HCT116 (cell line): Measurements from ENCODE around the gene SLC25A12. TPM values are rescaled to one million over a fixed set of nuclear protein-coding genes. Genes with fewer than 3 reads are reported as not detected.

ENCODE experiments used
- ATAC-seq: fragments of 200-7000 bp; cut with Tn5 transposase; 2 replicates; pipeline ENCODE4 v1.9.1; 2020; ENCODE audit warnings: mild to moderate bottlenecking, moderate library complexity
- BruUV-seq: library from RNA; stranded (reverse); fragments of 400-500 nt; replicated peaks from 2 replicates; lab custom pipeline; 2021; lab: Mats Ljungman, UMichigan
- CTCF ChIA-PET: fragments of 300-600 bp; sonication (Branson Sonifier 250); formaldehyde crosslinking; loops from one replicate; lab custom pipeline; 2021; ENCODE audit warnings: antibody characterized with exemption; lab: Charles Lee
- POLR2A ChIA-PET: fragments of 300-600, 350-600 bp; sonication (Branson Sonifier 250); formaldehyde crosslinking; loops from one replicate; lab custom pipeline; 2021; ENCODE audit warnings: antibody characterized with exemption; lab: Charles Lee
- RAD21 ChIA-PET, 2 experiments: fragments of 300-600 bp; sonication (Branson Sonifier 250); formaldehyde crosslinking; loops; one replicate each; lab custom pipeline; 2023; ENCODE audit warnings: low total read pairs in 2 of 2; ENCODE audit not compliant: uncharacterized antibody in 2 of 2, unreplicated experiment in 2 of 2, low non-redundant PET in 1 of 2; lab: Charles Lee
- DNase-seq: peaks from one replicate; pipeline ENCODE4 v3.0.0-alpha.2; 2010; ENCODE audit warnings: low read depth, low spot score
- H2AFZ ChIP-seq: fragments of 200-600 bp; shearing (Covaris generic), sonication (generic); 2 replicates; pipeline ENCODE4 v1.6.1; 2017; ENCODE audit warnings: low read depth, mixed run types, mixed read lengths, antibody characterized with exemption, low read length; ENCODE audit not compliant: poor library complexity, severe bottlenecking
- H3K27ac ChIP-seq: 2 replicates; pipeline ENCODE4 v1.5.1; 2012; ENCODE audit warnings: low read depth, low read length
- H3K27me3 ChIP-seq: fragments of 200-600 bp; sonication (generic); 2 replicates; pipeline ENCODE4 v1.6.1; 2016; ENCODE audit warnings: mixed run types, low read length, mixed read lengths; ENCODE audit not compliant: insufficient read depth
- H3K36me3 ChIP-seq, 2 experiments: fragments of 200-500 bp in 1 of 2; fragments of 200-600 bp in 1 of 2; sonication (Bioruptor generic) in 1 of 2; sonication (generic) in 1 of 2; 2 replicates each; pipeline versions ENCODE4 v1.5.1 to v1.6.1; 2014 to 2016; ENCODE audit warnings: low read length in 2 of 2, inconsistent platforms in 1 of 2, mixed read lengths in 1 of 2, mixed run types in 1 of 2; ENCODE audit not compliant: insufficient read depth in 2 of 2, control insufficient read depth in 1 of 2
- H3K4me1 ChIP-seq, 2 experiments: fragments of 200-600 bp in 1 of 2; sonication (generic) in 1 of 2; 2 replicates each; pipeline versions ENCODE4 v1.5.1 to v1.6.1; 2012 to 2017; ENCODE audit warnings: low read length in 2 of 2, inconsistent platforms in 1 of 2, mild to moderate bottlenecking in 1 of 2, mixed read lengths in 1 of 2, mixed run types in 1 of 2, moderate library complexity in 1 of 2; ENCODE audit not compliant: insufficient read depth in 2 of 2, control insufficient read depth in 1 of 2
- H3K4me2 ChIP-seq: fragments of 200-600 bp; sonication (generic); 2 replicates; pipeline ENCODE4 v1.6.1; 2017; ENCODE audit warnings: mixed run types, low read length, mixed read lengths
- H3K4me3 ChIP-seq, 2 experiments: fragments of 200-600 bp in 1 of 2; sonication (generic) in 1 of 2; replicated peaks in 1 of 2; 2 replicates each; pipeline ENCODE4 v1.5.1; 2011 to 2016; ENCODE audit warnings: low read length in 2 of 2, control low read depth in 1 of 2, low read depth in 1 of 2, mild to moderate bottlenecking in 1 of 2, mixed read lengths in 1 of 2, mixed run types in 1 of 2
- H3K79me2 ChIP-seq: fragments of 200-600 bp; sonication (generic); 2 replicates; pipeline ENCODE4 v1.6.1; 2017; ENCODE audit warnings: mild to moderate bottlenecking, mixed run types, low read length, moderate library complexity, mixed read lengths; ENCODE audit not compliant: insufficient read depth
- H3K9ac ChIP-seq: fragments of 200-600 bp; sonication (generic); 2 replicates; pipeline ENCODE4 v1.6.1; 2016; ENCODE audit warnings: low read length, mixed read lengths
- H3K9me2 ChIP-seq: fragments of 200-600 bp; sonication (generic), shearing (Covaris generic); 2 replicates; pipeline ENCODE4 v1.6.1; 2017; ENCODE audit warnings: mixed run types, mild to moderate bottlenecking, moderate library complexity; ENCODE audit not compliant: insufficient read depth
- H3K9me3 ChIP-seq, 2 experiments: fragments of 200-500 bp in 1 of 2; fragments of 200-600 bp in 1 of 2; sonication (Bioruptor generic) in 1 of 2; sonication (generic) in 1 of 2; 2 replicates each; pipeline ENCODE4 v1.6.1; 2014 to 2017; ENCODE audit warnings: low read length in 2 of 2, mixed read lengths in 2 of 2, inconsistent platforms in 1 of 2, low read depth in 1 of 2, mild to moderate bottlenecking in 1 of 2, mixed run types in 1 of 2, moderate library complexity in 1 of 2; ENCODE audit not compliant: control insufficient read depth in 1 of 2, insufficient read depth in 1 of 2
- H4K20me1 ChIP-seq: fragments of 200-600 bp; sonication (generic), shearing (Covaris generic); 2 replicates; pipeline ENCODE4 v1.6.1; 2017; ENCODE audit warnings: mixed run types, mild to moderate bottlenecking, moderate library complexity; ENCODE audit not compliant: insufficient read depth
- CBX3 ChIP-seq: IDR thresholded peaks from 2 replicates; pipeline ENCODE4 v1.6.1; 2012; ENCODE audit warnings: low read depth
- CEBPB ChIP-seq: IDR thresholded peaks from 2 replicates; pipeline ENCODE4 v1.6.1; 2012; ENCODE audit warnings: low read depth
- EZH2phosphoT487 ChIP-seq: fragments of 200-600 bp; IDR thresholded peaks from 2 replicates; pipeline ENCODE4 v1.6.1; 2018; ENCODE audit warnings: antibody characterized with exemption, borderline replicate concordance
- JUND ChIP-seq: IDR thresholded peaks from 2 replicates; pipeline ENCODE4 v1.6.1; 2012
- POLR2A ChIP-seq: IDR thresholded peaks from 2 replicates; pipeline ENCODE4 v1.7.0; 2011; ENCODE audit warnings: borderline replicate concordance; ENCODE audit not compliant: insufficient read depth, insufficient read length; ENCODE audit errors: extremely low read depth
- SIN3A ChIP-seq: IDR thresholded peaks from 2 replicates; pipeline ENCODE4 v1.6.1; 2012; ENCODE audit warnings: low read depth
- TCF7L2 ChIP-seq: IDR thresholded peaks from 2 replicates; pipeline ENCODE4 v1.7.0; 2011; ENCODE audit warnings: borderline replicate concordance, inconsistent platforms; ENCODE audit not compliant: insufficient read depth, insufficient read length; ENCODE audit errors: extremely low read depth
- YY1 ChIP-seq: IDR thresholded peaks from 2 replicates; pipeline ENCODE4 v1.6.1; 2011; ENCODE audit warnings: low read length, low read depth, moderate library complexity, mild to moderate bottlenecking; ENCODE audit not compliant: insufficient replicate concordance; ENCODE audit errors: extremely low read depth
- ZNF274 ChIP-seq: fragments of 200-500 bp; sonication (Bioruptor generic); IDR thresholded peaks from 2 replicates; pipeline ENCODE4 v1.6.1; 2014; ENCODE audit warnings: mild to moderate bottlenecking, low read depth, low read length, inconsistent platforms
- intact Hi-C: fragments of 100-400 bp; cut with micrococcal nuclease; formaldehyde crosslinking; loops from 2 replicates; pipeline ENCODE4 v1.10.0; 2022
- total RNA-seq: library from RNA; stranded (reverse); gene quantifications from one replicate; pipeline ENCODE4 v1.2.1, GENCODE V29; 2021; ENCODE audit not compliant: unreplicated experiment
- TF ChIP-seq, protein P1 (sequence below): IDR thresholded peaks from 2 replicates; pipeline ENCODE4 v1.6.1; 2012; ENCODE audit warnings: low read depth

The SLC25A12 gene
- total RNA-seq, 1 experiment from 2014 or later: 16.0 TPM

GRCh38 chr2:171836146-171836910 lies 57.7 kb downstream of the SLC25A12 start (continued):
- TF ChIP-seq, protein P1, sequence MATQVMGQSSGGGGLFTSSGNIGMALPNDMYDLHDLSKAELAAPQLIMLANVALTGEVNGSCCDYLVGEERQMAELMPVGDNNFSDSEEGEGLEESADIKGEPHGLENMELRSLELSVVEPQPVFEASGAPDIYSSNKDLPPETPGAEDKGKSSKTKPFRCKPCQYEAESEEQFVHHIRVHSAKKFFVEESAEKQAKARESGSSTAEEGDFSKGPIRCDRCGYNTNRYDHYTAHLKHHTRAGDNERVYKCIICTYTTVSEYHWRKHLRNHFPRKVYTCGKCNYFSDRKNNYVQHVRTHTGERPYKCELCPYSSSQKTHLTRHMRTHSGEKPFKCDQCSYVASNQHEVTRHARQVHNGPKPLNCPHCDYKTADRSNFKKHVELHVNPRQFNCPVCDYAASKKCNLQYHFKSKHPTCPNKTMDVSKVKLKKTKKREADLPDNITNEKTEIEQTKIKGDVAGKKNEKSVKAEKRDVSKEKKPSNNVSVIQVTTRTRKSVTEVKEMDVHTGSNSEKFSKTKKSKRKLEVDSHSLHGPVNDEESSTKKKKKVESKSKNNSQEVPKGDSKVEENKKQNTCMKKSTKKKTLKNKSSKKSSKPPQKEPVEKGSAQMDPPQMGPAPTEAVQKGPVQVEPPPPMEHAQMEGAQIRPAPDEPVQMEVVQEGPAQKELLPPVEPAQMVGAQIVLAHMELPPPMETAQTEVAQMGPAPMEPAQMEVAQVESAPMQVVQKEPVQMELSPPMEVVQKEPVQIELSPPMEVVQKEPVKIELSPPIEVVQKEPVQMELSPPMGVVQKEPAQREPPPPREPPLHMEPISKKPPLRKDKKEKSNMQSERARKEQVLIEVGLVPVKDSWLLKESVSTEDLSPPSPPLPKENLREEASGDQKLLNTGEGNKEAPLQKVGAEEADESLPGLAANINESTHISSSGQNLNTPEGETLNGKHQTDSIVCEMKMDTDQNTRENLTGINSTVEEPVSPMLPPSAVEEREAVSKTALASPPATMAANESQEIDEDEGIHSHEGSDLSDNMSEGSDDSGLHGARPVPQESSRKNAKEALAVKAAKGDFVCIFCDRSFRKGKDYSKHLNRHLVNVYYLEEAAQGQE: no peak
- TF ChIP-seq EZH2phosphoT487: no peak

GRCh38 chr2:171835386-171835785 lies 58.7 kb downstream of the SLC25A12 start:
- H3K27me3 ChIP-seq: no peaks in the 10 kb centered on the region
- H3K27ac ChIP-seq: no peak overlapping the region
- H4K20me1 ChIP-seq: no peaks in the 10 kb centered on the region
- BruUV-seq: no TSS peak
- no peaks in the 10 kb centered on the region for H3K9me2 ChIP-seq
- no peak overlapping the region for H3K9ac ChIP-seq
- no peak for TF ChIP-seq YY1
- no peak for TF ChIP-seq CEBPB
- TF ChIP-seq TCF7L2: no peak
- no peak for TF ChIP-seq SIN3A
- TF ChIP-seq JUND: no peak
- TF ChIP-seq ZNF274: no peak
- no peak for TF ChIP-seq POLR2A
- TF ChIP-seq CBX3: no peak
- peaks cover 4 to 15% of the 10 kb centered on the region in 2 experiments; a peak in 2 of 4 replicates for H3K9me3 ChIP-seq
- DNase-seq: no peak
- RAD21 ChIA-PET: no interaction called here
- no peak overlapping the region for H3K4me3 ChIP-seq
- intact Hi-C loops: no loop called here
- CTCF ChIA-PET: no interaction called here
- peaks cover 25 to 55% of the 10 kb centered on the region in 2 experiments for H3K36me3 ChIP-seq
- POLR2A ChIA-PET: no interaction called here
- H3K79me2 ChIP-seq: no peaks in the 10 kb centered on the region
- H2AFZ ChIP-seq: no peak overlapping the region
- ATAC-seq: no peak
- H3K4me1 ChIP-seq: no peaks in the 10 kb centered on the region
- no peak overlapping the region for H3K4me2 ChIP-seq
